HG02678 (cell line): ENCODE measurements around the gene PRRT3.
"Not testable (repeated sequence)": the region's sequence is repeated elsewhere in the genome, so short reads cannot be mapped to it uniquely, and the experiment has no call there.

Experiments used
- ATAC-seq: cut with Tn5 transposase; IDR thresholded peaks from one replicate; pipeline ENCODE4 v1.9.1; 2021; ENCODE audit warnings: mild to moderate bottlenecking, moderate library complexity; ENCODE audit not compliant: unreplicated experiment

The PRRT3 gene

DNA sequence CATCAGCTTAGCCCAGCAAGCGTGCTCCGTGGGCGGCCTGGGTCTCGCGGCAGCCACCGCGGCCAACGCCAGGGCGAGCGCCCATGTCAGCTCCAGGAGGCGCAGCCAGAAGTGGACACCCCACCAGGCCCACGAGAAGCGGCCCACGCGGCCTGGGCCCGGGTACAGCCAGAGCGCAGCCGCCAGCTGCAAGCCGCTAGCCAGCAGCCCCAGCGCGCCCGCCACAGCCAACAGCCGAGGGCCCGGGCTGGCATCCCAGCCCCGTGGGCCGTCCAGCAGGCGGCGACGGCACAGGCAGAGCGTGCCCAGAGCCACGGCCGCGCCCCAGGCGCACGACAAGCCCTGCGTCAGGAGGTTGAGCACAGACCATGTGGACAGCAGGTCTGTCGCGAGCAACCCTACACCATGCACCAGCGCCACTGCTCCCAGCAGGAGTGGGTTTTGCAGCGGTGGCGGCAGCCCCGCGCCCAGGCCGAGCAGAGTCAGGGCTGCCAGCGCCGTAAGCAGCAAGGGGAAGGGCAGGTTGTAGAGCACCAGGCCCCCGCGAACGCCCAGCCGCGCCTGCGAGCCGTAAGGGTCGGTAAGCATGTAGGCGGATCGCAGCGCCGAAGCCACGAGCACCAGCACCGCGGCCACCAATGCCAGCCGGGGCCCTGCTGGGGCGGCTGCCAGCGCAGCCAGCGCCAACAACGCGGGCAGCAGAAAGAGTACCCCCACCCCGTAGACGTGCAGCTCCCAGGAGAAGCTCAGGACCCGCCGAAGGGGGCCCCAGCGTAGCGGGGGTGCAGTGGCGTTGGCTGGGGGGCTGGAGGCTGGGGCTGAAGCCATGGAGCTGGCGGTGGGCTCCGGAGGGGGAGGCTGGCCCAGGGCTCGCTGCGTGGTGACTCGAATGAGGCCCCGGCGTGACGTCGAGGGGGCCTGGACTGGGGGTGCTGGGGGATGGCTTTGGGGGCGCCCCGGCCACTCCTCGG is 4.9 kb downstream of the PRRT3 start:
- ATAC-seq: peak; percentile 25

GRCh38 chr3:9946112-9947024 is 5.8 kb downstream of the PRRT3 start:
- ATAC-seq: peak; percentile 69

GRCh38 chr3:9945358-9945757 is 6.8 kb downstream of the PRRT3 start:
- ATAC-seq: no peak

GRCh38 chr3:9944271-9944670 is 7.9 kb downstream of the PRRT3 start:
- ATAC-seq: no peak

GRCh38 chr3:9942934-9943690 is 9.1 kb downstream of the PRRT3 start:
- no peak for ATAC-seq

- no peak for ATAC-seq
Observed at GRCh38 chr3:9942164-9942563, 10.0 kb downstream of the PRRT3 start.

DNA sequence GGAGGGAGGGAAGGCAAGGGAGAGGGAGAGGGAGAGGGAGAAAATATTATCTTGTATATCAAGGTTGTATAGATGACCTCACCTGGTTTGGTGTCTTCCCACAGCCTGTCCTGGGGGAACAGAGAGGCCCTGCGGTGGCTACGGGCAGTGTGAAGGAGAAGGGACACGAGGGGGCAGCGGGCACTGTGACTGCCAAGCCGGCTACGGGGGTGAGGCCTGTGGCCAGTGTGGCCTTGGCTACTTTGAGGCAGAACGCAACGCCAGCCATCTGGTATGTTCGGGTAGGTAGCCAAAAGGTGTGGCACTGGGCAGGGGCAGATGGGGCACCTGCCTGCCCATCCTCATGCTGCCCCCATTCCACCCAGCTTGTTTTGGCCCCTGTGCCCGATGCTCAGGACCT is 11.5 kb downstream of the PRRT3 start:
- no peak for ATAC-seq

GRCh38 chr3:9939906-9940305 is 12.3 kb downstream of the PRRT3 start:
- not testable (repeated sequence) for ATAC-seq

- ATAC-seq: no peak
Observed at GRCh38 chr3:9938966-9939365, 13.2 kb downstream of the PRRT3 start.

GRCh38 chr3:9937486-9938238 is 14.5 kb downstream of the PRRT3 start:
- ATAC-seq: no peak

DNA sequence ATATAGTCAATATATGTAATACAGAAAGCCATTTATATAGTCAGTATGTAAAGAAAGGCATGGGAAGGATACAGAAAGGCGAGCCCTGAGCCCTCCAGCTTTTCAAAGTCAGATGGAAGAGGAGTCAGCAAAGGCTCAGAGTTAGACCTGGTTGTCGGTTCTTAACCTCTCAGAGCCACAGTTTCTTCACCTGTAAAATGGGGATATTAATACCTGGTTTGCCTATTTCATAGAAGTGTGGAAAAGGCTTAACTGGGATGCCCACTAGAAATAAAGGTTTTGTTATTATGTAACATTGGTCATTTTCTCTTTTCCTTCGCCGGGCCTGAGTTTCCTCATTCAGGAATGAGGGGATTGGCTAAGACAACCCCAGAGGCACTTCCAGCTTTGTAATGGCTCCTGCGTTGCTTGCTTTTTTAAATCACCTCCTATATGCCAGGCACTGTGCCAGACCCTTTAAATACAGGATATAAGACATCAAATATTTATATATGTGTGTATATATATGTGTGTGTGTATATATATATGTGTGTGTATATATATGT is 16.2 kb downstream of the PRRT3 start:
- no peak for ATAC-seq

DNA sequence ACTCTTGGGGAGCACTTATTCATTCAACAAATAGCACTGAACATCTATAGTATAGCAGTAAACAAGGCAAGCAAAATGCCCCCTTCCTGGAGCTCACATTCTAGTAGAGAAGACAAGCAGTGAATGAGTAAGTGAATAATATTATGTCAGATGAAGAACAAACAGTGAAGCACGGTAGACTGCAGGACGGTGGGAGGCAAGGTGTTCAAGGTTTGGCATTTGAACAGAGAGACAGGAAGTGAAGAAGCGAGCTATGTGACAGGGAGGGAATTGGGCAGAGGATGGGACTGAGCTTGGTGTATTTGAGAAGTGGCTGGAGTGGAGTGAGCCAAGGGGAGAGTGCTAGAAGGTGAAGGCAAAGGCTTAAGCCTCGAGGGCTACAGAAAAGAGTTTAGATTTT is 17.2 kb downstream of the PRRT3 start:
- no peak for ATAC-seq

- no peak for ATAC-seq
Observed at GRCh38 chr3:9934235-9934621, 18.0 kb downstream of the PRRT3 start.

GRCh38 chr3:9933561-9934234 is 18.5 kb downstream of the PRRT3 start, which contains the start of gene CRELD1:
CRELD1 (plus strand) TSS chr3:9933834; CDS start chr3:9934439, 605 bp downstream.
- peak; percentile 85 for ATAC-seq

- peak; percentile 67 for ATAC-seq
Observed at GRCh38 chr3:9932843-9933560, 19.2 kb downstream of the PRRT3 start.

DNA sequence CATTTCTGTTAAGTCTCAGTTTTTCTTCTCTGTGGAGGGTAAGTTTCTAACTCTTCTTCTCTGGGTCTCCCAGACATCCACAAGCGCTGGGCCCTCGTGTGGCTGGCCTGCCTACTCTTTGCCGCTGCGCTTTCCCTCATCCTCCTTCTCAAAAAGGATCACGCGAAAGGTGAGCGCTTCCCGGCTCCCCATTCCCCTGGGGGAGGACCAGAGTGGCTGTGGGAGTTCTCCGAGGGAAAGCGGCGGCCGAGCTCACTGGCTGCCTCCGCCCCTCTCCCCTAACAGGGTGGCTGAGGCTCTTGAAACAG is 19.7 kb downstream of the PRRT3 start:
- no peak for ATAC-seq

- ATAC-seq: no peak
Observed at GRCh38 chr3:9930804-9931418, 21.3 kb downstream of the PRRT3 start.

GRCh38 chr3:9928158-9928557 is 24.1 kb downstream of the PRRT3 start:
- ATAC-seq: no peak
